Measurements from ENCODE around the gene DCUN1D2. TPM values are rescaled to one million over a fixed set of nuclear protein-coding genes. Genes with fewer than 3 reads are reported as not detected.
"Not testable (repeated sequence)": the region's sequence is repeated elsewhere in the genome, so short reads cannot be mapped to it uniquely, and the experiment has no call there.

Gene DCUN1D2
- total RNA-seq, 4 donors from 2014 or later = 13.6 to 32.5 (median 24.5) TPM

- intact Hi-C loops (cut with DNase I) = no loop called here
- 89% methylated on average over 22 of the region's 28 CpGs for WGBS
Observed at GRCh38 chr13:113472355-113473025, 18.0 kb downstream of the DCUN1D2 start.

GRCh38 chr13:113471844-113472243 lies 18.7 kb downstream of the DCUN1D2 start:
- peak; percentile 57 for DNase-seq (ENCODE audit: extremely low spot score)
- no peaks in the 10 kb centered on the region for H3K9me3 ChIP-seq
- no peak for TF ChIP-seq EP300 (IDR thresholded peaks at IDR 0.05)
- TF ChIP-seq POLR2A (IDR thresholded peaks at IDR 0.05; ENCODE audit: low read depth) = no peak
- no peak for TF ChIP-seq POLR2AphosphoS5 (IDR thresholded peaks at IDR 0.05)
- no peak for TF ChIP-seq CTCF (IDR thresholded peaks at IDR 0.05)
- peaks cover 12 to 83% (median 50%) of the 10 kb centered on the region in 4 donors for H3K36me3 ChIP-seq
- intact Hi-C loops (cut with DNase I) = no loop called here
- no peaks in the 10 kb centered on the region for H3K27me3 ChIP-seq
- 72% methylated on average over 11 of the region's 11 CpGs for WGBS
- no peaks in the 10 kb centered on the region for H3K4me1 ChIP-seq
- peak overlapping the region in 3 of 4 donors; percentile 14 to 58 (median 20) for H3K27ac ChIP-seq (replicated peaks in 1 of 4)
- peak overlapping the region in 1 of 4 donors; percentile 5 for H3K4me3 ChIP-seq

More at GRCh38 chr13:113472355-113473025, 18.0 kb downstream of the DCUN1D2 start:
- H3K27ac ChIP-seq (replicated peaks in 1 of 4) = peak overlapping the region; percentile 14 to 58 (median 26)
- TF ChIP-seq CTCF (IDR thresholded peaks at IDR 0.05) = no peak
- TF ChIP-seq POLR2A (IDR thresholded peaks at IDR 0.05; ENCODE audit: low read depth) = no peak
- no peak for TF ChIP-seq EP300 (IDR thresholded peaks at IDR 0.05)
- TF ChIP-seq POLR2AphosphoS5 (IDR thresholded peaks at IDR 0.05) = peak in 1 of 2 donors; percentile 18
- no peaks in the 10 kb centered on the region for H3K27me3 ChIP-seq
- H3K4me3 ChIP-seq = peak overlapping the region in 2 of 4 donors; percentile 2 to 5
- H3K4me1 ChIP-seq = no peaks in the 10 kb centered on the region
- H3K36me3 ChIP-seq = peaks cover 12 to 79% (median 47%) of the 10 kb centered on the region in 4 donors
- peak; percentile 87 for DNase-seq (ENCODE audit: extremely low spot score)
- H3K9me3 ChIP-seq = no peaks in the 10 kb centered on the region

GRCh38 chr13:113470635-113471163 lies 19.8 kb downstream of the DCUN1D2 start:
- intact Hi-C loops (cut with DNase I) = not testable (repeated sequence)
- H3K36me3 ChIP-seq = peaks cover 12 to 86% (median 45%) of the 10 kb centered on the region in 4 donors
- DNase-seq (ENCODE audit: extremely low spot score) = peak; percentile 55

GRCh38 chr13:113470073-113470472 lies 20.4 kb downstream of the DCUN1D2 start:
- intact Hi-C loops (cut with DNase I) = no loop called here
- 96% methylated on average over 10 of the region's 10 CpGs for WGBS
- DNase-seq (ENCODE audit: extremely low spot score) = peak; percentile 78
- no peaks in the 10 kb centered on the region for H3K9me3 ChIP-seq
- no peaks in the 10 kb centered on the region for H3K27me3 ChIP-seq
- no peak overlapping the region for H3K4me3 ChIP-seq
- TF ChIP-seq CTCF (IDR thresholded peaks at IDR 0.05) = no peak
- H3K4me1 ChIP-seq = no peaks in the 10 kb centered on the region
- no peak overlapping the region for H3K27ac ChIP-seq (replicated peaks in 1 of 4)
- H3K36me3 ChIP-seq = peaks cover 8 to 83% (median 40%) of the 10 kb centered on the region in 4 donors

More at GRCh38 chr13:113470635-113471163, 19.8 kb downstream of the DCUN1D2 start:
- H3K4me3 ChIP-seq; H3K9me3 ChIP-seq; H3K27ac ChIP-seq (replicated peaks in 1 of 4); H3K27me3 ChIP-seq; H3K4me1 ChIP-seq: not testable (repeated sequence)
- WGBS = 100% methylated on average over 2 of the region's 4 CpGs

GRCh38 chr13:113469582-113469981 lies 20.9 kb downstream of the DCUN1D2 start:
- Histone ChIP-seq H3K27me3 (no peaks in the 10 kb centered on the region), H3K36me3 (peaks cover 4 to 80% (median 39%) of the 10 kb centered on the region in 4 donors), H3K4me3 (no peak overlapping the region), H3K4me1 (no peaks in the 10 kb centered on the region), H3K9me3 (no peaks in the 10 kb centered on the region), H3K27ac (replicated peaks in 1 of 4) (no peak overlapping the region)
- DNase-seq (ENCODE audit: extremely low spot score) = peak; percentile 10
- intact Hi-C loops (cut with DNase I) = no loop called here
- 90% methylated on average over 7 of the region's 7 CpGs for WGBS
- TF ChIP-seq CTCF (IDR thresholded peaks at IDR 0.05) = no peak
- no peak for TF ChIP-seq EP300 (IDR thresholded peaks at IDR 0.05)
- no peak for TF ChIP-seq POLR2AphosphoS5 (IDR thresholded peaks at IDR 0.05)
- TF ChIP-seq POLR2A (IDR thresholded peaks at IDR 0.05; ENCODE audit: low read depth) = no peak

All from esophagus muscularis mucosa (tissue), 4 donors.